Measurements from ENCODE around the gene IL1RAPL1.

IL1RAPL1 gene

DNA sequence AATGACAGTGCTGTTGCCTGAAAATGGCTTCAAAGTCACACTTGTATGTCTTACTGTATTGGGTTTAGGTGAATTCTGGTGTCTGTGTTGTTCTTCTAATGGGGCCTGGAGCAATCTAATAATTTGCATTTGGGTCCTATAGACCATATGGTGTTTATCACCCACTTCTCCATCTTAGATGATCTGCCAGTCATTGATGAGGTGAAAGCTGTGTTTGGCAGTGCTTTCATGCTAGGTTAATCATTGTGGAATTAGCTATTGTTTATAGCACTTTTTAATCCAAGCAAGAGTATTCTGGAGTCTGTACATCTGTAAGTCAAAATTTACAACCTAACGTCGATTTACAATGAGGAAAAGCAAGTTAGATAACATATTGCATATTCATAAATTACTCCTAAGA is 1055.9 kb downstream of the IL1RAPL1 start (continued):
- no peak for TF ChIP-seq PPARA (CRISPR knock-in tag; IDR thresholded peaks at IDR 0.05; ENCODE audit: borderline replicate concordance)
- no peak for TF ChIP-seq ZFP30 (CRISPR knock-in tag; IDR thresholded peaks at IDR 0.05)
- TF ChIP-seq OSR1 (CRISPR knock-in tag; IDR thresholded peaks at IDR 0.05) = no peak
- no peak for TF ChIP-seq TOX (CRISPR knock-in tag; IDR thresholded peaks at IDR 0.05; ENCODE audit: borderline replicate concordance)
- TF ChIP-seq, protein P1, sequence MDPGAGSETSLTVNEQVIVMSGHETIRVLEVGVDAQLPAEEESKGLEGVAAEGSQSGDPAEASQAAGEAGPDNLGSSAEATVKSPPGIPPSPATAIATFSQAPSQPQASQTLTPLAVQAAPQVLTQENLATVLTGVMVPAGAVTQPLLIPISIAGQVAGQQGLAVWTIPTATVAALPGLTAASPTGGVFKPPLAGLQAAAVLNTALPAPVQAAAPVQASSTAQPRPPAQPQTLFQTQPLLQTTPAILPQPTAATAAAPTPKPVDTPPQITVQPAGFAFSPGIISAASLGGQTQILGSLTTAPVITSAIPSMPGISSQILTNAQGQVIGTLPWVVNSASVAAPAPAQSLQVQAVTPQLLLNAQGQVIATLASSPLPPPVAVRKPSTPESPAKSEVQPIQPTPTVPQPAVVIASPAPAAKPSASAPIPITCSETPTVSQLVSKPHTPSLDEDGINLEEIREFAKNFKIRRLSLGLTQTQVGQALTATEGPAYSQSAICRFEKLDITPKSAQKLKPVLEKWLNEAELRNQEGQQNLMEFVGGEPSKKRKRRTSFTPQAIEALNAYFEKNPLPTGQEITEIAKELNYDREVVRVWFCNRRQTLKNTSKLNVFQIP (CRISPR knock-in tag; IDR thresholded peaks at IDR 0.05; ENCODE audit: borderline replicate concordance, low read depth) = no peak

- TF ChIP-seq PATZ1 (CRISPR knock-in tag; IDR thresholded peaks at IDR 0.05; ENCODE audit: borderline replicate concordance) (no peak), ZNF565 (CRISPR knock-in tag; conservative IDR thresholded peaks at IDR 0.05; ENCODE audit: low read depth) (no peak), CREB5 (CRISPR knock-in tag; IDR thresholded peaks at IDR 0.05; ENCODE audit: low read depth) (no peak), SNAI2 (CRISPR knock-in tag; IDR thresholded peaks at IDR 0.05) (no peak), CSRNP3 (CRISPR knock-in tag; IDR thresholded peaks at IDR 0.05) (no peak), ZFP3 (CRISPR knock-in tag; IDR thresholded peaks at IDR 0.05) (no peak), ISL1 (CRISPR knock-in tag; IDR thresholded peaks at IDR 0.05) (no peak), RARB (CRISPR knock-in tag; IDR thresholded peaks at IDR 0.05) (no peak), ARNTL (CRISPR knock-in tag; IDR thresholded peaks at IDR 0.05; ENCODE audit: borderline replicate concordance, low read depth) (no peak), BACH2 (CRISPR knock-in tag; IDR thresholded peaks at IDR 0.05; ENCODE audit: borderline replicate concordance) (no peak), TSHZ2 (CRISPR knock-in tag; IDR thresholded peaks at IDR 0.05) (no peak), GLIS3 (CRISPR knock-in tag; IDR thresholded peaks at IDR 0.05) (no peak), ZC3H10 (CRISPR knock-in tag; IDR thresholded peaks at IDR 0.05) (no peak), CSDC2 (CRISPR knock-in tag; IDR thresholded peaks at IDR 0.05) (no peak), ESRRG (CRISPR knock-in tag; IDR thresholded peaks at IDR 0.05) (no peak)
These were observed 1060.9 kb downstream of the IL1RAPL1 start for GRCh38 chrX:29648161-29648560.

DNA sequence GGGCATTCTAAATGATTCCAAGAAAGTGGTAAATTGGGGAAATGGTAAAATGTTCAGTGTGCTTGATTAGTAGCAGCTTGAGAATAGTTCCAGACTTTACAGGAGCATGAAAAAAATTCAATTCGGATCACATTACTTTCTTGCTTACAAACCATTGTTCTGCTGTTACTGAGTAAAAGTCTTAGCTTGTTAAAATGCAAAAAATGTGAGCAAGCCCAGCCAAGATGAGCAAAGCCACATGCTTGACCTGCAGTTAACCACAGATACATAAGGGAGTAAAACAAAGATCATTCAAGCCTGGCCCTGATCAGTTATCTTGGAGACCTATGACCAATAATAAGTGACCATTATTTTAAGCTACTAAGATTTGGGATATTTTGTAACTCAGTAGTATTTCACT is 1065.2 kb downstream of the IL1RAPL1 start:
- no peak for TF ChIP-seq TSHZ2 (CRISPR knock-in tag; IDR thresholded peaks at IDR 0.05)
- TF ChIP-seq ZFP3 (CRISPR knock-in tag; IDR thresholded peaks at IDR 0.05) = no peak
- TF ChIP-seq OSR1 (CRISPR knock-in tag; IDR thresholded peaks at IDR 0.05) = no peak
- no peak for TF ChIP-seq PATZ1 (CRISPR knock-in tag; IDR thresholded peaks at IDR 0.05; ENCODE audit: borderline replicate concordance)
- no peak for TF ChIP-seq ZNF565 (CRISPR knock-in tag; conservative IDR thresholded peaks at IDR 0.05; ENCODE audit: low read depth)
- no peak for TF ChIP-seq CSDC2 (CRISPR knock-in tag; IDR thresholded peaks at IDR 0.05)
- TF ChIP-seq ZC3H10 (CRISPR knock-in tag; IDR thresholded peaks at IDR 0.05) = no peak
- TF ChIP-seq ZNF8 (CRISPR knock-in tag; IDR thresholded peaks at IDR 0.05) = no peak
- TF ChIP-seq TCF4 (CRISPR knock-in tag; IDR thresholded peaks at IDR 0.05; ENCODE audit: borderline replicate concordance) = no peak
- TF ChIP-seq PPARA (CRISPR knock-in tag; IDR thresholded peaks at IDR 0.05; ENCODE audit: borderline replicate concordance) = no peak
- no peak for TF ChIP-seq BACH2 (CRISPR knock-in tag; IDR thresholded peaks at IDR 0.05; ENCODE audit: borderline replicate concordance)
- TF ChIP-seq CREB5 (CRISPR knock-in tag; IDR thresholded peaks at IDR 0.05; ENCODE audit: low read depth) = no peak
- TF ChIP-seq SNAI2 (CRISPR knock-in tag; IDR thresholded peaks at IDR 0.05) = no peak
- peak; percentile 97 for ATAC-seq

More at GRCh38 chrX:29648161-29648560, 1060.9 kb downstream of the IL1RAPL1 start:
- no peak for ATAC-seq

All from SK-N-SH treated with all-trans-retinoic acid at 6 μM for 48 hours (cell line).